ENCODE data around the gene LRRC25. TPM values are rescaled to one million over a fixed set of nuclear protein-coding genes. Genes with fewer than 3 reads are reported as not detected.

The LRRC25 gene
- total RNA-seq, 1 experiment from 2014 or later, result 0.12 TPM

GRCh38 chr19:18428173-18428786, 30.9 kb upstream of the LRRC25 start:
- Histone ChIP-seq H3K36me3 (ENCODE audit: control insufficient read depth in 1 of 2, insufficient read depth in 2 of 2, low read length in 2 of 2) (peaks cover 0 to 5% of the 10 kb centered on the region in 2 experiments; a peak in 2 of 4 replicates), H3K9me3 (ENCODE audit: control insufficient read depth in 1 of 2, insufficient read depth in 1 of 2, low read depth in 1 of 2, low read length in 2 of 2) (no peaks in the 10 kb centered on the region), H4K20me1 (ENCODE audit: insufficient read depth) (no peaks in the 10 kb centered on the region), H3K4me3 (replicated peaks in 1 of 2; ENCODE audit: low read depth in 1 of 2, low read length in 2 of 2) (no peak overlapping the region), H3K9me2 (ENCODE audit: insufficient read depth) (no peaks in the 10 kb centered on the region), H3K9ac (ENCODE audit: low read length) (no peak overlapping the region), H3K79me2 (ENCODE audit: insufficient read depth, low read length) (peaks cover 39% of the 10 kb centered on the region), H2AFZ (ENCODE audit: low read depth, low read length, poor library complexity, severe bottlenecking) (no peak overlapping the region), H3K4me1 (ENCODE audit: control insufficient read depth in 1 of 2, insufficient read depth in 2 of 2, low read length in 2 of 2) (peaks cover 10 to 32% of the 10 kb centered on the region in 2 experiments; a peak in 3 of 4 replicates), H3K27ac (ENCODE audit: low read depth, low read length) (no peak overlapping the region), H3K4me2 (ENCODE audit: low read length) (no peak overlapping the region), H3K27me3 (ENCODE audit: insufficient read depth, low read length) (no peaks in the 10 kb centered on the region)
- intact Hi-C loops (cut with micrococcal nuclease), result no loop called here
- ATAC-seq (no peak), DNase-seq (ENCODE audit: low read depth, low spot score) (no peak)
- BruUV-seq (replicated peaks), result no TSS peak
- ChIA-PET RAD21 (ENCODE audit: low non-redundant PET in 1 of 2, low total read pairs in 2 of 2, uncharacterized antibody in 2 of 2, unreplicated experiment in 2 of 2) (no interaction called here), POLR2A (no interaction called here), CTCF (no interaction called here)
- no peak for TF ChIP-seq EZH2 (IDR thresholded peaks at IDR 0.05)
- no peak for TF ChIP-seq POLR2A (IDR thresholded peaks at IDR 0.05; ENCODE audit: borderline replicate concordance, extremely low read depth, insufficient read depth, insufficient read length)
- TF ChIP-seq ATF3 (IDR thresholded peaks at IDR 0.05), result no peak
- no peak for TF ChIP-seq RAD21 (IDR thresholded peaks at IDR 0.05; ENCODE audit: low read depth)
- TF ChIP-seq ELF1 (IDR thresholded peaks at IDR 0.05; ENCODE audit: borderline replicate concordance, low read depth), result no peak
- no peak for TF ChIP-seq ZFX (IDR thresholded peaks at IDR 0.05)
- no peak for TF ChIP-seq CBX3 (IDR thresholded peaks at IDR 0.05; ENCODE audit: low read depth)
- no peak for TF ChIP-seq YY1 (IDR thresholded peaks at IDR 0.05; ENCODE audit: extremely low read depth, insufficient replicate concordance, low read depth, low read length)
- TF ChIP-seq FOSL1 (IDR thresholded peaks at IDR 0.05; ENCODE audit: low read depth), result no peak
- no peak for TF ChIP-seq MAX (IDR thresholded peaks at IDR 0.05)
- no peak for TF ChIP-seq ZNF274 (IDR thresholded peaks at IDR 0.05; ENCODE audit: low read depth, low read length)
- TF ChIP-seq REST (IDR thresholded peaks at IDR 0.05; ENCODE audit: low read depth), result no peak
- TF ChIP-seq POLR2AphosphoS5 (IDR thresholded peaks at IDR 0.05; ENCODE audit: low read depth, low read length), result no peak
- no peak for TF ChIP-seq SP1 (IDR thresholded peaks at IDR 0.05; ENCODE audit: low read depth)
- TF ChIP-seq JUND (IDR thresholded peaks at IDR 0.05), result no peak
